Measurements from ENCODE around the gene GPR142.

GPR142 gene

GRCh38 chr17:74379495-74380085 lies 12.3 kb downstream of the GPR142 start (continued):
- no peak for TF ChIP-seq ZNF202 (tag by site-specific recombination; IDR thresholded peaks at IDR 0.05; ENCODE audit: borderline replicate concordance)
- TF ChIP-seq ZNF274 (IDR thresholded peaks at IDR 0.05; ENCODE audit: low read length), result no peak
- no peak for TF ChIP-seq ZNF274 (tag by site-specific recombination; IDR thresholded peaks at IDR 0.05; ENCODE audit: borderline replicate concordance)
- TF ChIP-seq ZNF513 (tag by site-specific recombination; IDR thresholded peaks at IDR 0.05), result no peak
- TF ChIP-seq ZBTB11 (tag by site-specific recombination; conservative IDR thresholded peaks at IDR 0.05; ENCODE audit: low read depth), result no peak
- TF ChIP-seq ZNF449 (tag by site-specific recombination; IDR thresholded peaks at IDR 0.05), result no peak
- no peak for TF ChIP-seq ZNF658 (tag by site-specific recombination; IDR thresholded peaks at IDR 0.05)
- no peak for TF ChIP-seq ZNF521 (tag by site-specific recombination; IDR thresholded peaks at IDR 0.05)
- peak; percentile 58; the same call in 1 of the 2 replicates for TF ChIP-seq GLIS2 (tag by site-specific recombination; IDR thresholded peaks at IDR 0.05)
- no peak for TF ChIP-seq ZNF292 (tag by site-specific recombination; IDR thresholded peaks at IDR 0.05; ENCODE audit: borderline replicate concordance, low read depth)
- no peak for TF ChIP-seq ZNF776 (tag by site-specific recombination; IDR thresholded peaks at IDR 0.05; ENCODE audit: borderline replicate concordance)
- TF ChIP-seq BCL11A (tag by site-specific recombination; IDR thresholded peaks at IDR 0.05; ENCODE audit: low read depth), result no peak
- TF ChIP-seq KLF10 (tag by site-specific recombination; IDR thresholded peaks at IDR 0.05), result no peak; the same call in 1 of the 2 replicates
- TF ChIP-seq ZNF248 (tag by site-specific recombination; IDR thresholded peaks at IDR 0.05), result no peak
- TF ChIP-seq ZNF677 (tag by site-specific recombination; IDR thresholded peaks at IDR 0.05), result no peak
- TF ChIP-seq ZSCAN18 (tag by site-specific recombination; IDR thresholded peaks at IDR 0.05), result no peak
- peak; percentile 54 for TF ChIP-seq PATZ1 (tag by site-specific recombination; IDR thresholded peaks at IDR 0.05)
- no peak for TF ChIP-seq ZNF138 (tag by site-specific recombination; IDR thresholded peaks at IDR 0.05; ENCODE audit: borderline replicate concordance)
- TF ChIP-seq ZNF561 (tag by site-specific recombination; IDR thresholded peaks at IDR 0.05; ENCODE audit: borderline replicate concordance), result no peak
- TF ChIP-seq YY1 (tag by site-specific recombination; IDR thresholded peaks at IDR 0.05), result no peak
- no peak for TF ChIP-seq ZNF610 (tag by site-specific recombination; IDR thresholded peaks at IDR 0.05; ENCODE audit: borderline replicate concordance)
- peak; percentile 76 for TF ChIP-seq EGR2 (tag by site-specific recombination; IDR thresholded peaks at IDR 0.05; ENCODE audit: low read depth)
- no peak for TF ChIP-seq ZNF544 (tag by site-specific recombination; IDR thresholded peaks at IDR 0.05)
- no peak for TF ChIP-seq GLI4 (tag by site-specific recombination; IDR thresholded peaks at IDR 0.05)
- TF ChIP-seq ZNF175 (tag by site-specific recombination; IDR thresholded peaks at IDR 0.05), result no peak
- TF ChIP-seq ZNF114 (tag by site-specific recombination; IDR thresholded peaks at IDR 0.05), result no peak
- TF ChIP-seq KLF7 (tag by site-specific recombination; IDR thresholded peaks at IDR 0.05; ENCODE audit: borderline replicate concordance), result no peak
- no peak for TF ChIP-seq ZNF311 (tag by site-specific recombination; IDR thresholded peaks at IDR 0.05; ENCODE audit: borderline replicate concordance)
- TF ChIP-seq GLIS1 (tag by site-specific recombination; IDR thresholded peaks at IDR 0.05), result no peak
- TF ChIP-seq ZNF621 (tag by site-specific recombination; IDR thresholded peaks at IDR 0.05), result no peak
- 0 out of 2 replicates have a peak, but pooled peaks have one; percentile 29 for TF ChIP-seq WT1 (tag by site-specific recombination; IDR thresholded peaks at IDR 0.05)
- TF ChIP-seq ZNF16 (tag by site-specific recombination; IDR thresholded peaks at IDR 0.05; ENCODE audit: low read depth), result no peak
